H9 (cell line): ENCODE data around the gene IL18R1. TPM values are rescaled to one million over a fixed set of nuclear protein-coding genes. Genes with fewer than 3 reads are reported as not detected.

Experiments used
- DNase-seq: peaks from one replicate; pipeline ENCODE4 v3.0.0-alpha.2; 2017
- H2AFZ ChIP-seq: one replicate; pipeline ENCODE4 v1.6.1; 2013; ENCODE audit warnings: mild to moderate bottlenecking, low read length, control low read depth, moderate library complexity
- H2AK5ac ChIP-seq: 2 replicates; pipeline ENCODE4 v1.6.1; 2013; ENCODE audit warnings: low read length, control low read depth, mixed read lengths; ENCODE audit not compliant: insufficient read length
- H2BK120ac ChIP-seq: one replicate; pipeline ENCODE4 v1.6.1; 2013; ENCODE audit warnings: low read depth, mild to moderate bottlenecking, low read length, control low read depth, inconsistent platforms; ENCODE audit not compliant: poor library complexity, severe bottlenecking
- H2BK12ac ChIP-seq: 2 replicates; pipeline ENCODE4 v1.6.1; 2013; ENCODE audit warnings: low read length, control low read depth, mixed read lengths, low read depth; ENCODE audit not compliant: insufficient read length
- H2BK15ac ChIP-seq: 2 replicates; pipeline ENCODE4 v1.6.1; 2013; ENCODE audit warnings: low read depth, low read length, control low read depth
- H2BK20ac ChIP-seq: one replicate; pipeline ENCODE4 v1.6.1; 2013; ENCODE audit warnings: low read depth, mild to moderate bottlenecking, low read length, control low read depth, inconsistent platforms; ENCODE audit not compliant: poor library complexity, severe bottlenecking
- H2BK5ac ChIP-seq: 2 replicates; pipeline ENCODE4 v1.6.1; 2013; ENCODE audit warnings: low read length, control low read depth, mixed read lengths; ENCODE audit not compliant: insufficient read length
- H3K14ac ChIP-seq: 2 replicates; pipeline ENCODE4 v1.6.1; 2013; ENCODE audit warnings: low read length, control low read depth; ENCODE audit not compliant: insufficient read depth
- H3K18ac ChIP-seq: 2 replicates; pipeline ENCODE4 v1.6.1; 2013; ENCODE audit warnings: low read depth, mild to moderate bottlenecking, mixed read lengths, low read length, control low read depth; ENCODE audit not compliant: insufficient read length
- H3K23ac ChIP-seq: 2 replicates; pipeline ENCODE4 v1.6.1; 2013; ENCODE audit warnings: low read length, control low read depth, mixed read lengths, low read depth; ENCODE audit not compliant: insufficient read length
- H3K23me2 ChIP-seq: 2 replicates; pipeline ENCODE4 v1.6.1; 2013; ENCODE audit warnings: low read depth, mild to moderate bottlenecking, mixed read lengths, low read length, control low read depth; ENCODE audit not compliant: insufficient read length, poor library complexity, severe bottlenecking
- H3K27ac ChIP-seq: 2 replicates; pipeline ENCODE4 v1.5.1; 2013; ENCODE audit warnings: low read length, control low read depth, mixed read lengths, low read depth; ENCODE audit not compliant: insufficient read length
- H3K27me3 ChIP-seq: 2 replicates; pipeline ENCODE4 v1.6.1; 2013; ENCODE audit warnings: low read length, control low read depth, inconsistent platforms; ENCODE audit not compliant: insufficient read depth
- H3K4ac ChIP-seq: 2 replicates; pipeline ENCODE4 v1.6.1; 2013; ENCODE audit warnings: low read depth, mild to moderate bottlenecking, control low read depth, inconsistent platforms, low read length, moderate library complexity
- H3K4me1 ChIP-seq: 2 replicates; pipeline ENCODE4 v1.6.1; 2013; ENCODE audit warnings: low read length, control low read depth, inconsistent platforms; ENCODE audit not compliant: insufficient read depth
- H3K4me2 ChIP-seq: 2 replicates; pipeline ENCODE4 v1.6.1; 2013; ENCODE audit warnings: low read length, control low read depth, mixed read lengths; ENCODE audit not compliant: insufficient read length, insufficient read depth
- H3K56ac ChIP-seq: 2 replicates; pipeline ENCODE4 v1.6.1; 2013; ENCODE audit warnings: low read depth, mild to moderate bottlenecking, mixed read lengths, low read length, control low read depth; ENCODE audit not compliant: insufficient read length
- H3K79me1 ChIP-seq: 2 replicates; pipeline ENCODE4 v1.6.1; 2013; ENCODE audit warnings: low read depth, mild to moderate bottlenecking, moderate library complexity, low read length, control low read depth, inconsistent platforms; ENCODE audit not compliant: insufficient read depth, poor library complexity, severe bottlenecking
- H3K79me2 ChIP-seq: 2 replicates; pipeline ENCODE4 v1.6.1; 2013; ENCODE audit warnings: low read length, control low read depth, inconsistent platforms; ENCODE audit not compliant: insufficient read depth
- H3K9ac ChIP-seq: 2 replicates; pipeline ENCODE4 v1.6.1; 2013; ENCODE audit warnings: low read length, control low read depth, mixed read lengths; ENCODE audit not compliant: insufficient read length; ENCODE audit errors: extremely low read depth
- H3K9me3 ChIP-seq: one replicate; pipeline ENCODE4 v1.6.1; 2013; ENCODE audit warnings: low read depth, low read length, inconsistent platforms; ENCODE audit not compliant: control insufficient read depth
- H3T11ph ChIP-seq: one replicate; pipeline ENCODE4 v1.6.1; 2013; ENCODE audit warnings: mild to moderate bottlenecking, low read length, control low read depth, inconsistent platforms
- H4K20me1 ChIP-seq: one replicate; pipeline ENCODE4 v1.6.1; 2013; ENCODE audit not compliant: control insufficient read depth, insufficient read length, insufficient read depth
- H4K5ac ChIP-seq: 2 replicates; pipeline ENCODE4 v1.6.1; 2013; ENCODE audit warnings: low read depth, mild to moderate bottlenecking, mixed read lengths, low read length, control low read depth; ENCODE audit not compliant: insufficient read length
- H4K8ac ChIP-seq: replicated peaks from 2 replicates; pipeline ENCODE4 v1.6.1; 2013; ENCODE audit warnings: low read length, control low read depth, mixed read lengths, low read depth; ENCODE audit not compliant: insufficient read length
- H4K91ac ChIP-seq: 2 replicates; pipeline ENCODE4 v1.6.1; 2013; ENCODE audit warnings: low read depth, mild to moderate bottlenecking, moderate library complexity, mixed read lengths, low read length, control low read depth; ENCODE audit not compliant: insufficient read length
- H3K27ac Mint-ChIP-seq, 3 experiments: 2 replicates in 2 of 3; 3 replicates in 1 of 3; pipeline ENCODE4 v1.8.0; 2020 to 2021; ENCODE audit warnings: mixed read lengths in 3 of 3, mild to moderate bottlenecking in 1 of 3, moderate library complexity in 1 of 3
- H3K27me3 Mint-ChIP-seq: 2 replicates; pipeline ENCODE4 v1.8.0; 2021; ENCODE audit warnings: low read depth, mild to moderate bottlenecking, moderate library complexity, mixed read lengths
- H3K36me3 Mint-ChIP-seq, 3 experiments: 2 replicates in 2 of 3; 3 replicates in 1 of 3; pipeline ENCODE4 v1.8.0; 2020 to 2021; ENCODE audit warnings: low read depth in 3 of 3, mixed read lengths in 3 of 3; ENCODE audit not compliant: insufficient read depth in 1 of 3
- H3K4me1 Mint-ChIP-seq, 2 experiments: 2 replicates each; pipeline ENCODE4 v1.8.0; 2020; ENCODE audit warnings: mixed read lengths in 2 of 2
- H3K4me3 Mint-ChIP-seq, 2 experiments: 2 replicates in 1 of 2; 3 replicates in 1 of 2; pipeline ENCODE4 v1.8.0; 2020 to 2021; ENCODE audit warnings: mild to moderate bottlenecking in 2 of 2, mixed read lengths in 2 of 2, moderate library complexity in 1 of 2
- H3K9me3 Mint-ChIP-seq, 2 experiments: 2 replicates in 1 of 2; 3 replicates in 1 of 2; pipeline ENCODE4 v1.8.0; 2020; ENCODE audit warnings: mild to moderate bottlenecking in 2 of 2, mixed read lengths in 2 of 2, moderate library complexity in 1 of 2
- WGBS: extraction: QIAGEN DNeasy Blood & Tissue Kit; methylation state at CpG from one replicate; pipeline ENCODE4 v1.1.7; 2013; ENCODE audit warnings: missing lambda C conversion rate, low lambda C conversion rate, mixed read lengths; ENCODE audit not compliant: insufficient read length; ENCODE audit errors: extremely low coverage; 5-methylcytosine and 5-hydroxymethylcytosine counted together
- total RNA-seq: library from RNA; stranded (reverse); gene quantifications from 2 replicates; pipeline ENCODE4 v1.2.1, GENCODE V29; 2021
- TF ChIP-seq, protein P1 (sequence below): fragments of 200-600 bp; sonication (generic); conservative IDR thresholded peaks from 3 replicates; pipeline ENCODE4 v1.8.0; 2021; ENCODE audit warnings: antibody characterized with exemption, mild to moderate bottlenecking

IL18R1 gene
- total RNA-seq, 1 experiment from 2014 or later, result not detected

- H3T11ph ChIP-seq, result no peak overlapping the region
- no peak overlapping the region for H2AK5ac ChIP-seq
- TF ChIP-seq, protein P1, sequence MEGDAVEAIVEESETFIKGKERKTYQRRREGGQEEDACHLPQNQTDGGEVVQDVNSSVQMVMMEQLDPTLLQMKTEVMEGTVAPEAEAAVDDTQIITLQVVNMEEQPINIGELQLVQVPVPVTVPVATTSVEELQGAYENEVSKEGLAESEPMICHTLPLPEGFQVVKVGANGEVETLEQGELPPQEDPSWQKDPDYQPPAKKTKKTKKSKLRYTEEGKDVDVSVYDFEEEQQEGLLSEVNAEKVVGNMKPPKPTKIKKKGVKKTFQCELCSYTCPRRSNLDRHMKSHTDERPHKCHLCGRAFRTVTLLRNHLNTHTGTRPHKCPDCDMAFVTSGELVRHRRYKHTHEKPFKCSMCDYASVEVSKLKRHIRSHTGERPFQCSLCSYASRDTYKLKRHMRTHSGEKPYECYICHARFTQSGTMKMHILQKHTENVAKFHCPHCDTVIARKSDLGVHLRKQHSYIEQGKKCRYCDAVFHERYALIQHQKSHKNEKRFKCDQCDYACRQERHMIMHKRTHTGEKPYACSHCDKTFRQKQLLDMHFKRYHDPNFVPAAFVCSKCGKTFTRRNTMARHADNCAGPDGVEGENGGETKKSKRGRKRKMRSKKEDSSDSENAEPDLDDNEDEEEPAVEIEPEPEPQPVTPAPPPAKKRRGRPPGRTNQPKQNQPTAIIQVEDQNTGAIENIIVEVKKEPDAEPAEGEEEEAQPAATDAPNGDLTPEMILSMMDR, result no peak
- H2AFZ ChIP-seq, result no peak overlapping the region
- no peak overlapping the region for H2BK5ac ChIP-seq
- no peak overlapping the region for H3K18ac ChIP-seq
- H3K36me3 Mint-ChIP-seq, result no peaks in the 10 kb centered on the region
- no peaks in the 10 kb centered on the region for H3K4me1 Mint-ChIP-seq
- H3K4me3 Mint-ChIP-seq, result no peak overlapping the region
- peaks cover 19% of the 10 kb centered on the region for H3K27me3 Mint-ChIP-seq
- H4K91ac ChIP-seq, result no peak overlapping the region
- no peak overlapping the region for H3K9ac ChIP-seq
- no peak overlapping the region for H3K27ac Mint-ChIP-seq
- H4K8ac ChIP-seq, result no peak overlapping the region
- H3K9me3 Mint-ChIP-seq, result no peaks in the 10 kb centered on the region; a peak in 2 of 5 replicates
- H2BK12ac ChIP-seq, result no peak overlapping the region
- H3K79me1 ChIP-seq, result no peaks in the 10 kb centered on the region
- H3K4ac ChIP-seq, result no peak overlapping the region
- no peak for DNase-seq
- H3K9me3 ChIP-seq, result no peaks in the 10 kb centered on the region
- H3K4me1 ChIP-seq, result no peaks in the 10 kb centered on the region
- no peak overlapping the region for H3K23ac ChIP-seq
- no peak overlapping the region for H3K4me2 ChIP-seq
- H3K23me2 ChIP-seq, result no peaks in the 10 kb centered on the region
- H2BK20ac ChIP-seq, result no peak overlapping the region
- H4K5ac ChIP-seq, result no peak overlapping the region
- no peak overlapping the region for H3K14ac ChIP-seq
- H2BK120ac ChIP-seq, result no peak overlapping the region
- H3K27me3 ChIP-seq, result no peaks in the 10 kb centered on the region
- no CpG with 5 or more reads among the region's 5 CpGs for WGBS
- H3K79me2 ChIP-seq, result no peaks in the 10 kb centered on the region
- no peak overlapping the region for H3K27ac ChIP-seq
- no peaks in the 10 kb centered on the region for H4K20me1 ChIP-seq
- no peak overlapping the region for H3K56ac ChIP-seq
- no peak overlapping the region for H2BK15ac ChIP-seq
Measured at GRCh38 chr2:102425441-102426132, 70.0 kb downstream of the IL18R1 start.
